Measurements from ENCODE around the gene PHF21A. TPM values are rescaled to one million over a fixed set of nuclear protein-coding genes. Genes with fewer than 3 reads are reported as not detected.

Gene PHF21A
- total and polyA plus RNA-seq, 2 of the 8 experiments (the other 6 are each of a cell fraction or from before 2014, with no cell fraction given): 17.6 to 40.3 TPM

DNA sequence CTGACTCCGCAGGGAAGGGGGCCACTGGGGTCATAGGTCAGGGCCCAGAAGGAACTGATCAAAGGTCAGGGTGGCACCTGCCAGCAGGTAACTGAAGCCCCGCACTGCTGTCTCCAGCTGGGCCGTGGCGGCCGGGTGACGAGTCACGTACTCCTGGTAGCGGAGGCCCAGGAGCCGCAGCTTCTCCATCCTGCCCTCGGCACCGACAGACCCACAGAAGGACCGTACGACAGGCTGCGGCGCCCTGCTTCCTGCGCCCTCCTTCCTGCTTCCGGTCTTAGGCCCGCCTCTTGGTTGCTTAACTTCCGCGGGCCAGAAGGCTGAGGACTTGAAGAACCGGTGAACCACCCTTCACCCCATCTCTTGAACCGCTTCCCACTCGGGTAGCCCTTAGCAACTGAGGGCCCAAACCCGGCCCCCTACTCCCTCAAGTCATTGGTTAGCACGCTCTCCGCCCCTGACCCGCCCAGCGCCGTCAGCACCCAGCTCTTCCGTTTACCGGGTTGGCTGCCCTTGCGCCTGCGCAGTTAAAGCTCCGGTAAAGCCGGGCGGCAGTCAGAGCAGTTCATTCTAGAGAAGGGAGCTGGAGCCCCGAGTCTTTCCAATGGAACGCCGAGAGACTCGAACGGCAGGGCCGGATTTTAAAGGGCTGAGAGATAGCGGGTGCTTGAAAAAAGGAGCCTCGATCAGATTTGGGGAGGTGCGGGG lies 203.5 kb downstream of the PHF21A start, which contains the start of gene PEX16:
TSS of gene PEX16 (minus strand) at position 255 of the 708 bp plus-strand sequence. CDS start at position 189, 66 bp downstream.
- no peaks in the 10 kb centered on the region for H3K9me3 ChIP-seq (ENCODE audit: insufficient read depth in 2 of 2, low read depth in 1 of 2, low read length in 1 of 2)
- H3K56ac ChIP-seq (replicated peaks; ENCODE audit: insufficient read length, low read depth, low read length): no peak within 1 kb of the TSS
- H3K23ac ChIP-seq (ENCODE audit: insufficient read length): no peak within 1 kb of the TSS
- H3K79me2 ChIP-seq (ENCODE audit: control insufficient read depth in 1 of 2, insufficient read depth in 2 of 2, low read length in 2 of 2): peaks cover 0 to 6% of the 10 kb centered on the region in 2 experiments; a peak in 1 of 4 replicates
- peak within 1 kb of the TSS; percentile 84 to 90 (median 88) for H3K4me3 ChIP-seq (ENCODE audit: extremely low read depth in 1 of 4, insufficient read depth in 2 of 4, low read depth in 3 of 4, low read length in 4 of 4)
- peak within 1 kb of the TSS; percentile 86 for H4K5ac ChIP-seq (ENCODE audit: insufficient read length, low read depth, low read length)
- no peak within 1 kb of the TSS for H2BK15ac ChIP-seq (ENCODE audit: low read length)
- peaks cover 4 to 19% of the 10 kb centered on the region in 2 experiments for H4K20me1 ChIP-seq (replicated peaks in 1 of 2; ENCODE audit: control insufficient read depth in 1 of 2, insufficient read depth in 2 of 2, low read length in 2 of 2)
- H3K27ac ChIP-seq (ENCODE audit: low read depth, low read length): peak within 1 kb of the TSS; percentile 64; the same call in 1 of the 2 replicates
- H3K4me1 ChIP-seq (replicated peaks in 1 of 4; ENCODE audit: control insufficient read depth in 3 of 4, insufficient read depth in 4 of 4, low read length in 3 of 4): peaks cover 12 to 28% (median 20%) of the 10 kb centered on the region in 4 experiments
- peaks cover 17% of the 10 kb centered on the region for H3K23me2 ChIP-seq (ENCODE audit: low read depth, low read length)
- peaks cover 3 to 21% (median 15%) of the 10 kb centered on the region in 4 experiments; a peak in 7 of 8 replicates for H3K36me3 ChIP-seq (ENCODE audit: control insufficient read depth in 2 of 4, insufficient read depth in 4 of 4, low read length in 3 of 4)
- ChIA-PET CTCF (ENCODE audit: partially characterized antibody) (interaction anchor here (1.3 to 4.7 kb wide), 7 partner anchors 19 to 321 kb away, joined by 3 to 33 read pairs (median 5); no protein-coding TSS in a partner anchor), POLR2A (ENCODE audit: partially characterized antibody) (interaction anchor here (0.6 to 5.4 kb wide), 13 partner anchors 10 to 384 kb away, joined by 3 to 36 read pairs (median 4); partner anchors contain the start of genes FREY1 and PHF21A)
- H2BK120ac ChIP-seq (replicated peaks; ENCODE audit: low read depth, low read length): no peak within 1 kb of the TSS
- DNase-seq (ENCODE audit: low read depth in 1 of 2, low spot score in 2 of 2) (peak; percentile 88 to 93), FAIRE-seq (peak; percentile 69)
- peak within 1 kb of the TSS; percentile 87 for H3K18ac ChIP-seq (ENCODE audit: extremely low read depth, low read length)
- peak within 1 kb of the TSS; percentile 44 to 77 (median 46) for H3K9ac ChIP-seq (replicated peaks in 1 of 4; ENCODE audit: extremely low read depth in 1 of 4, low read depth in 3 of 4, low read length in 3 of 4)
- no peak within 1 kb of the TSS for H2AK5ac ChIP-seq (ENCODE audit: low read depth, low read length)
- peak within 1 kb of the TSS; percentile 97 for H3K4ac ChIP-seq (replicated peaks; ENCODE audit: insufficient read length, low read depth, low read length)
- H3K27me3 ChIP-seq (replicated peaks in 1 of 4; ENCODE audit: control insufficient read depth in 3 of 4, extremely low read depth in 1 of 4, insufficient read depth in 3 of 4, low read length in 3 of 4): peaks cover 0 to 9% (median 0%) of the 10 kb centered on the region in 4 experiments; a peak in 3 of 7 replicates
- no peak within 1 kb of the TSS for H2BK12ac ChIP-seq (ENCODE audit: low read depth, low read length)
- H4K91ac ChIP-seq (replicated peaks; ENCODE audit: insufficient read length, low read length): peak within 1 kb of the TSS; percentile 83
- 2% methylated on average over 45 of the region's 45 CpGs; no CpG with 5 or more reads in 1 of the 2 experiments for WGBS, 2 experiments (ENCODE audit: extremely low coverage in 1 of 2, insufficient coverage in 1 of 2, insufficient read length in 1 of 2, insufficient replicate concordance in 2 of 2, low coverage in 1 of 2, low lambda C conversion rate in 2 of 2, missing lambda C conversion rate in 1 of 2)
- peak within 1 kb of the TSS; percentile 91 to 97 for H3K4me2 ChIP-seq (ENCODE audit: insufficient read depth in 1 of 2, low read depth in 2 of 2, low read length in 2 of 2)
- H4K8ac ChIP-seq (ENCODE audit: extremely low read depth, insufficient read depth, low read length): peak within 1 kb of the TSS; percentile 85
- no peak within 1 kb of the TSS for H2BK20ac ChIP-seq (ENCODE audit: low read length)
- H3K14ac ChIP-seq (ENCODE audit: insufficient read length): no peak within 1 kb of the TSS
- peak within 1 kb of the TSS; percentile 18; the same call in 1 of the 2 replicates for H2AFZ ChIP-seq (ENCODE audit: low read length)
- H2BK5ac ChIP-seq (ENCODE audit: low read depth, low read length): peak within 1 kb of the TSS; percentile 81
- H3K79me1 ChIP-seq (ENCODE audit: low read depth, low read length): peaks cover 8% of the 10 kb centered on the region; the same call in 1 of the 2 replicates
- TF ChIP-seq FOSL1 (IDR thresholded peaks at IDR 0.05; ENCODE audit: insufficient read depth, low read depth, low read length) (no peak), BRCA1 (IDR thresholded peaks at IDR 0.05; ENCODE audit: low read depth, low read length) (no peak), TBP (IDR thresholded peaks at IDR 0.05; ENCODE audit: low read depth, low read length) (no peak; the same call in 1 of the 2 replicates)
- TF ChIP-seq, protein P1, sequence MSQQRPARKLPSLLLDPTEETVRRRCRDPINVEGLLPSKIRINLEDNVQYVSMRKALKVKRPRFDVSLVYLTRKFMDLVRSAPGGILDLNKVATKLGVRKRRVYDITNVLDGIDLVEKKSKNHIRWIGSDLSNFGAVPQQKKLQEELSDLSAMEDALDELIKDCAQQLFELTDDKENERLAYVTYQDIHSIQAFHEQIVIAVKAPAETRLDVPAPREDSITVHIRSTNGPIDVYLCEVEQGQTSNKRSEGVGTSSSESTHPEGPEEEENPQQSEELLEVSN (IDR thresholded peaks at IDR 0.05): no peak
- TF ChIP-seq, protein P2, sequence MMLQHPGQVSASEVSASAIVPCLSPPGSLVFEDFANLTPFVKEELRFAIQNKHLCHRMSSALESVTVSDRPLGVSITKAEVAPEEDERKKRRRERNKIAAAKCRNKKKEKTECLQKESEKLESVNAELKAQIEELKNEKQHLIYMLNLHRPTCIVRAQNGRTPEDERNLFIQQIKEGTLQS (IDR thresholded peaks at IDR 0.05; ENCODE audit: insufficient read depth, low read depth, low read length): no peak
